Trophoblast cell (in vitro differentiated cells and primary cell): Measurements from ENCODE around the gene SREBF1.

ENCODE experiments used
- DNase-seq, 2 donors: peaks; one replicate each; pipeline ENCODE4 v3.0.0-alpha.2; 2016
- H2AFZ ChIP-seq: 2 replicates; pipeline ENCODE4 v1.6.1; 2013; ENCODE audit warnings: low read length, moderate library complexity, mild to moderate bottlenecking; ENCODE audit not compliant: insufficient read depth, poor library complexity
- H2AK5ac ChIP-seq: 2 replicates; pipeline ENCODE4 v1.6.1; 2013; ENCODE audit warnings: mild to moderate bottlenecking, low read length
- H2BK120ac ChIP-seq: 2 replicates; pipeline ENCODE4 v1.6.1; 2013; ENCODE audit warnings: low read length, mild to moderate bottlenecking, moderate library complexity; ENCODE audit not compliant: insufficient read depth, poor library complexity
- H2BK12ac ChIP-seq: 2 replicates; pipeline ENCODE4 v1.6.1; 2013; ENCODE audit warnings: mild to moderate bottlenecking, low read length, moderate library complexity
- H2BK5ac ChIP-seq: 2 replicates; pipeline ENCODE4 v1.6.1; 2013; ENCODE audit warnings: low read length, low read depth, moderate library complexity, mild to moderate bottlenecking; ENCODE audit not compliant: poor library complexity
- H3K14ac ChIP-seq: 2 replicates; pipeline ENCODE4 v1.6.1; 2013; ENCODE audit warnings: mild to moderate bottlenecking, low read length
- H3K18ac ChIP-seq: 2 replicates; pipeline ENCODE4 v1.6.1; 2013; ENCODE audit warnings: mild to moderate bottlenecking, low read length
- H3K23ac ChIP-seq: 2 replicates; pipeline ENCODE4 v1.6.1; 2013; ENCODE audit warnings: low read length
- H3K27ac ChIP-seq: 2 replicates; pipeline ENCODE4 v1.5.1; 2013; ENCODE audit warnings: low read depth, mild to moderate bottlenecking, inconsistent platforms, low read length, moderate library complexity
- H3K27me3 ChIP-seq: 2 replicates; pipeline ENCODE4 v1.6.1; 2013; ENCODE audit warnings: inconsistent platforms, mild to moderate bottlenecking, low read length, moderate library complexity; ENCODE audit not compliant: insufficient read depth
- H3K36me3 ChIP-seq, 2 experiments: 1 replicate in 1 of 2; 2 replicates in 1 of 2; pipeline ENCODE4 v1.6.1; 2013; ENCODE audit warnings: low read length in 2 of 2, mild to moderate bottlenecking in 2 of 2, moderate library complexity in 1 of 2; ENCODE audit not compliant: insufficient read depth in 2 of 2, control insufficient read depth in 1 of 2
- H3K4ac ChIP-seq: 2 replicates; pipeline ENCODE4 v1.6.1; 2013; ENCODE audit warnings: low read depth, mild to moderate bottlenecking, low read length, moderate library complexity
- H3K4me1 ChIP-seq, 2 experiments: 1 replicate in 1 of 2; 2 replicates in 1 of 2; pipeline ENCODE4 v1.6.1; 2013; ENCODE audit warnings: low read length in 2 of 2, mild to moderate bottlenecking in 2 of 2, moderate library complexity in 1 of 2; ENCODE audit not compliant: insufficient read depth in 2 of 2, control insufficient read depth in 1 of 2
- H3K4me2 ChIP-seq: 2 replicates; pipeline ENCODE4 v1.6.1; 2013; ENCODE audit warnings: inconsistent platforms, mild to moderate bottlenecking, low read length, moderate library complexity
- H3K4me3 ChIP-seq: 2 replicates; pipeline ENCODE4 v1.5.1; 2013; ENCODE audit warnings: mild to moderate bottlenecking, low read depth, low read length, inconsistent platforms
- H3K79me1 ChIP-seq: one replicate; pipeline ENCODE4 v1.6.1; 2013; ENCODE audit warnings: low read length
- H3K79me2 ChIP-seq: 2 replicates; pipeline ENCODE4 v1.6.1; 2013; ENCODE audit warnings: low read length, mild to moderate bottlenecking; ENCODE audit not compliant: control insufficient read depth, insufficient read depth, poor library complexity
- H3K9ac ChIP-seq: 2 replicates; pipeline ENCODE4 v1.6.1; 2013; ENCODE audit warnings: mild to moderate bottlenecking, low read length
- H3K9me3 ChIP-seq: 2 replicates; pipeline ENCODE4 v1.6.1; 2013; ENCODE audit warnings: low read depth, mild to moderate bottlenecking, control low read depth, inconsistent platforms, low read length; ENCODE audit not compliant: insufficient read depth
- H4K12ac ChIP-seq: 2 replicates; pipeline ENCODE4 v1.6.1; 2013; ENCODE audit warnings: low read depth, mild to moderate bottlenecking, low read length, moderate library complexity
- H4K8ac ChIP-seq: 2 replicates; pipeline ENCODE4 v1.6.1; 2013; ENCODE audit warnings: low read depth, mild to moderate bottlenecking, low read length, moderate library complexity
- H4K91ac ChIP-seq: one replicate; pipeline ENCODE4 v1.6.1; 2013; ENCODE audit warnings: low read depth, mild to moderate bottlenecking, low read length, moderate library complexity
- WGBS: extraction: QIAGEN DNeasy Blood & Tissue Kit; methylation state at CpG from one replicate; pipeline ENCODE4 v1.1.7; 2013; ENCODE audit warnings: missing lambda C conversion rate; ENCODE audit not compliant: insufficient read length, insufficient coverage; ENCODE audit errors: extremely low coverage; 5-methylcytosine and 5-hydroxymethylcytosine counted together

Gene SREBF1

DNA sequence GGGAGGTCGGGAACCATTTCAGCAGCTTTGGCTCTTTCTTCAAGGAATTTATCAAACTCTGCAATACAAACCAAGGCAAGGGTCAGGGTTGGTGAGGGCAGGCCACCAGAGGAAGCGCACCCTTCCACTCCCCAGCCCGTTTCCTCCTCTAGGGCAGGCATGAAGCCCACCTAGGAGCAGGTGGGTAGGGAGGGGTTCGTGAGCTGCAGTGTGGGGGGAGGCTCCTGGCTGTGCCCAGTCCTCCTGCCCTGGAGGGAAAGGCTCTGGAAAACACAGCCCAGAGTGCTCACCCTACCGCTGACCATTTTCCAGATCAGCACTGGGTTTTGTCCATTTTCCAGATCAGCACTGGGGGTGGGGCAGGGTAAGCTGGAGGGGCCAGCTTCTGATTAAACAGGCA lies 10.9 kb upstream of the SREBF1 start:
- no peak overlapping the region for H2BK120ac ChIP-seq
- no CpG with 5 or more reads among the region's 5 CpGs for WGBS

DNA sequence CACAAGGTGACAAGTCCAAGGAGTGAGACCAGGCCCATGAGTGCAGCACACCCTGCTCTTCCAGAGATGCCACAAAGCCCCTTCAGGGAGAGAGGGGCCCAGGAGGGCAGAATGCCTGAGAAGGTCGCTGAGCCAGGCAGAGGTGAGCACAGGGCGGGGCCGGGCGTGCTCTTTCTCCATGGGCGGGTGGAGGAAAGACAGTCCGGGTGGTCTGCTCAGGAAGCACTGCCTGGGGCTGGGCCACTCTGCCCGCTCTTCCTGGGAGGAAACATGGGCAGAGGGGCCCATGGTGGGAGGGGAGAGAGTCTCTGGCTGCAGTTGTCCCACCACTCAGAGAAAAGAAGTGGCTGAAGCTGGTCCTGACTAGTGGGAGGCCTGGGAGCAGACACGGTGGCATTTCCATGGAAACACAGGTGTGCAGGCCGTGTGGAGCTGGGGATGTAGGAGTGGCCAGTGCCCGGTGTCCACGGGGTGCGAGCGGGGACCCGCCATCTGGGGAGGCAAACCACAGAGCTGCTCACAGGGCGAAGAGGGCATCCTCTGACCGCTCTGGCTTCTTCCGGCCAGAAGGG lies 10.4 kb upstream of the SREBF1 start:
- H4K91ac ChIP-seq = no peak overlapping the region
- no peak overlapping the region for H2AFZ ChIP-seq
- no peaks in the 10 kb centered on the region for H3K27me3 ChIP-seq
- DNase-seq = no peak
- no peak overlapping the region for H3K4ac ChIP-seq
- no peaks in the 10 kb centered on the region for H3K9me3 ChIP-seq
- H4K12ac ChIP-seq = no peak overlapping the region
- no peak overlapping the region for H2BK120ac ChIP-seq
- H3K79me2 ChIP-seq = no peaks in the 10 kb centered on the region
- H2BK5ac ChIP-seq = no peak overlapping the region
- no peak overlapping the region for H3K4me3 ChIP-seq
- WGBS = no CpG with 5 or more reads among the region's 17 CpGs
- H3K79me1 ChIP-seq = peaks cover under 1% of the 10 kb centered on the region
- H4K8ac ChIP-seq = no peak overlapping the region
- no peak overlapping the region for H3K4me2 ChIP-seq
- H2BK12ac ChIP-seq = no peak overlapping the region
- no peak overlapping the region for H3K27ac ChIP-seq
- H3K23ac ChIP-seq = no peak overlapping the region
- H3K18ac ChIP-seq = no peak overlapping the region
- peaks cover 18 to 25% of the 10 kb centered on the region in 2 experiments for H3K36me3 ChIP-seq
- H3K14ac ChIP-seq = no peak overlapping the region
- no peak overlapping the region for H2AK5ac ChIP-seq
- no peak overlapping the region for H3K9ac ChIP-seq
- H3K4me1 ChIP-seq = peaks cover 0 to 5% of the 10 kb centered on the region in 2 experiments

More for the DNA sequence above, 10.9 kb upstream of the SREBF1 start:
- no peak overlapping the region for H3K4ac ChIP-seq
- no peaks in the 10 kb centered on the region for H3K79me2 ChIP-seq
- H2BK5ac ChIP-seq = no peak overlapping the region
- H3K4me2 ChIP-seq = no peak overlapping the region
- H3K9ac ChIP-seq = no peak overlapping the region
- no peak overlapping the region for H2AFZ ChIP-seq
- no peak overlapping the region for H3K18ac ChIP-seq
- no peaks in the 10 kb centered on the region for H3K9me3 ChIP-seq
- no peak overlapping the region for H2BK12ac ChIP-seq
- H3K27me3 ChIP-seq = no peaks in the 10 kb centered on the region
- H3K27ac ChIP-seq = no peak overlapping the region
- no peak for DNase-seq
- H2AK5ac ChIP-seq = no peak overlapping the region
- H3K79me1 ChIP-seq = no peaks in the 10 kb centered on the region
- peaks cover 18 to 25% of the 10 kb centered on the region in 2 experiments for H3K36me3 ChIP-seq
- no peak overlapping the region for H3K14ac ChIP-seq
- H4K12ac ChIP-seq = no peak overlapping the region
- H3K23ac ChIP-seq = no peak overlapping the region
- H4K91ac ChIP-seq = no peak overlapping the region
- no peaks in the 10 kb centered on the region for H3K4me1 ChIP-seq
- H3K4me3 ChIP-seq = no peak overlapping the region
- no peak overlapping the region for H4K8ac ChIP-seq

GRCh38 chr17:17846645-17847044 lies 9.9 kb upstream of the SREBF1 start:
- Histone ChIP-seq H3K36me3 (peaks cover 18 to 25% of the 10 kb centered on the region in 2 experiments), H3K79me1 (peaks cover 6% of the 10 kb centered on the region), H3K4me2 (no peak overlapping the region), H4K12ac (no peak overlapping the region), H3K9me3 (no peaks in the 10 kb centered on the region), H3K18ac (no peak overlapping the region), H3K4me3 (no peak overlapping the region), H4K91ac (no peak overlapping the region), H3K27ac (no peak overlapping the region), H4K8ac (no peak overlapping the region), H3K14ac (no peak overlapping the region), H3K27me3 (no peaks in the 10 kb centered on the region), H3K23ac (no peak overlapping the region), H3K79me2 (no peaks in the 10 kb centered on the region), H3K4me1 (peaks cover 3 to 10% of the 10 kb centered on the region in 2 experiments), H2AFZ (no peak overlapping the region), H2AK5ac (no peak overlapping the region), H2BK120ac (no peak overlapping the region), H3K9ac (no peak overlapping the region), H2BK12ac (no peak overlapping the region), H3K4ac (no peak overlapping the region), H2BK5ac (no peak overlapping the region)
- no CpG with 5 or more reads among the region's 8 CpGs for WGBS
- DNase-seq = no peak

GRCh38 chr17:17846003-17846402 lies 9.2 kb upstream of the SREBF1 start:
- H3K27ac ChIP-seq = no peak overlapping the region
- H4K91ac ChIP-seq = no peak overlapping the region
- H3K79me1 ChIP-seq = peaks cover 11% of the 10 kb centered on the region
- no peak overlapping the region for H3K9ac ChIP-seq
- no peak for DNase-seq
- no peak overlapping the region for H3K14ac ChIP-seq
- no peak overlapping the region for H3K4me2 ChIP-seq
- no peak overlapping the region for H4K8ac ChIP-seq
- H2AFZ ChIP-seq = no peak overlapping the region
- H3K9me3 ChIP-seq = no peaks in the 10 kb centered on the region
- H2AK5ac ChIP-seq = no peak overlapping the region
- no peak overlapping the region for H3K23ac ChIP-seq
- H2BK5ac ChIP-seq = no peak overlapping the region
- H3K4ac ChIP-seq = no peak overlapping the region
- H3K79me2 ChIP-seq = peaks cover under 1% of the 10 kb centered on the region
- no CpG with 5 or more reads among the region's 8 CpGs for WGBS
- no peak overlapping the region for H2BK120ac ChIP-seq
- H3K4me1 ChIP-seq = peaks cover 9 to 16% of the 10 kb centered on the region in 2 experiments
- no peak overlapping the region for H4K12ac ChIP-seq
- peaks cover 18 to 21% of the 10 kb centered on the region in 2 experiments for H3K36me3 ChIP-seq
- H3K27me3 ChIP-seq = no peaks in the 10 kb centered on the region
- no peak overlapping the region for H3K18ac ChIP-seq
- no peak overlapping the region for H3K4me3 ChIP-seq
- H2BK12ac ChIP-seq = no peak overlapping the region
